Psoas muscle (tissue), 8 donors: ENCODE measurements around the gene FOXG1. TPM values are rescaled to one million over a fixed set of nuclear protein-coding genes. Genes with fewer than 3 reads are reported as not detected.

ENCODE experiments used
- ATAC-seq, 4 donors: fragments of 200-7000 bp; cut with Tn5 transposase; one replicate each; pipeline ENCODE4 v1.9.1; 2020; ENCODE audit warnings: moderate library complexity in 3 of 4, mild to moderate bottlenecking in 2 of 4
- DNase-seq, 2 donors: peaks; one replicate each; pipeline ENCODE4 v3.0.0-alpha.2; 2020
- H3K27ac ChIP-seq: fragments of 200-600 bp; one replicate; pipeline ENCODE4 v1.8.0; 2022
- H3K27me3 ChIP-seq, 3 donors: fragments of 200-600 bp in 1 of 3; one replicate each; pipeline versions ENCODE4 v1.6.1 to v1.8.0; 2013 to 2022; ENCODE audit warnings: low read length in 2 of 3, mild to moderate bottlenecking in 2 of 3, moderate library complexity in 1 of 3; ENCODE audit not compliant: insufficient read depth in 3 of 3
- H3K36me3 ChIP-seq, 2 donors: fragments of 200-600 bp in 1 of 2; one replicate each; pipeline versions ENCODE4 v1.6.1 to v1.8.0; 2013 to 2022; ENCODE audit warnings: low read depth in 1 of 2, mild to moderate bottlenecking in 1 of 2, moderate library complexity in 1 of 2; ENCODE audit not compliant: insufficient read depth in 1 of 2
- H3K4me1 ChIP-seq: fragments of 200-600 bp; one replicate; pipeline ENCODE4 v1.8.0; 2022
- H3K4me3 ChIP-seq: fragments of 200-600 bp; one replicate; pipeline ENCODE4 v1.8.0; 2022; ENCODE audit warnings: mild to moderate bottlenecking
- H3K9me3 ChIP-seq: fragments of 200-600 bp; one replicate; pipeline ENCODE4 v1.8.0; 2022
- WGBS, 3 donors: extraction: QIAGEN DNeasy Blood & Tissue Kit; methylation state at CpG; one replicate each; pipeline versions ENCODE4 v1.1.6 to v1.1.7; 2013; 5-methylcytosine and 5-hydroxymethylcytosine counted together
- intact Hi-C, 2 donors: fragments of 100-400 bp; cut with DNase I; formaldehyde crosslinking; loops; one replicate each; pipeline versions ENCODE4 v1.11.0 to v1.14.2; 2022
- polyA plus RNA-seq, 3 donors: library from polyadenylated mRNA; stranded (reverse); fragments of 200-250 nt; gene quantifications; one replicate each; pipeline ENCODE4 v1.2.3, GENCODE V29; 2013
- total RNA-seq, 4 donors: library from RNA; stranded (reverse); fragmentation: NEBNext Ultra II Directional in 2 of 4; extraction: Animal tissue kit (Norgen Biotek cat#: 25700) in 2 of 4; gene quantifications; one replicate each; pipeline versions ENCODE4 v1.2.1 to v1.2.4, GENCODE V29; 2021 to 2023
- TF ChIP-seq, protein P1 (sequence below): fragments of 200-600 bp; IDR thresholded peaks from one replicate; pipeline ENCODE4 v1.8.0; 2022; ENCODE audit warnings: antibody characterized with exemption
- donor health status: healthy with polysubstance abuse.
- donor health status: DM: no; HTN: no; CAD: no; lungs with moderate emphysema.
- donor health status: Bipolar disorder and iron deficiency.
- donor health status: healthy.
- donor health status: DM: yes; HTN: yes; CAD: no.
- donor health status: DM: no; HTN: no; CAD: no.
- donor health status: DM: no; HTN: no; CAD: no.
- donor health status: DM: yes; HTN: yes; CAD: no.

The FOXG1 gene
- total and polyA plus RNA-seq, 7 donors = under 0.01 to 5.5 (median 5.4) TPM; not detected in 4

- ATAC-seq (no peak), DNase-seq (no peak)
- Histone ChIP-seq H3K4me3 (no peak overlapping the region), H3K27me3 (no peaks in the 10 kb centered on the region), H3K4me1 (no peaks in the 10 kb centered on the region), H3K27ac (no peak overlapping the region), H3K36me3 (no peaks in the 10 kb centered on the region), H3K9me3 (peaks cover 18% of the 10 kb centered on the region)
- TF ChIP-seq, protein P1, sequence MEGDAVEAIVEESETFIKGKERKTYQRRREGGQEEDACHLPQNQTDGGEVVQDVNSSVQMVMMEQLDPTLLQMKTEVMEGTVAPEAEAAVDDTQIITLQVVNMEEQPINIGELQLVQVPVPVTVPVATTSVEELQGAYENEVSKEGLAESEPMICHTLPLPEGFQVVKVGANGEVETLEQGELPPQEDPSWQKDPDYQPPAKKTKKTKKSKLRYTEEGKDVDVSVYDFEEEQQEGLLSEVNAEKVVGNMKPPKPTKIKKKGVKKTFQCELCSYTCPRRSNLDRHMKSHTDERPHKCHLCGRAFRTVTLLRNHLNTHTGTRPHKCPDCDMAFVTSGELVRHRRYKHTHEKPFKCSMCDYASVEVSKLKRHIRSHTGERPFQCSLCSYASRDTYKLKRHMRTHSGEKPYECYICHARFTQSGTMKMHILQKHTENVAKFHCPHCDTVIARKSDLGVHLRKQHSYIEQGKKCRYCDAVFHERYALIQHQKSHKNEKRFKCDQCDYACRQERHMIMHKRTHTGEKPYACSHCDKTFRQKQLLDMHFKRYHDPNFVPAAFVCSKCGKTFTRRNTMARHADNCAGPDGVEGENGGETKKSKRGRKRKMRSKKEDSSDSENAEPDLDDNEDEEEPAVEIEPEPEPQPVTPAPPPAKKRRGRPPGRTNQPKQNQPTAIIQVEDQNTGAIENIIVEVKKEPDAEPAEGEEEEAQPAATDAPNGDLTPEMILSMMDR = no peak
- intact Hi-C loops = no loop called here
- WGBS, 3 donors = 14 to 22% (median 17%) methylated on average over 1 of the region's 1 CpG
Observed at GRCh38 chr14:28745176-28745575, 21.4 kb upstream of the FOXG1 start.

DNA sequence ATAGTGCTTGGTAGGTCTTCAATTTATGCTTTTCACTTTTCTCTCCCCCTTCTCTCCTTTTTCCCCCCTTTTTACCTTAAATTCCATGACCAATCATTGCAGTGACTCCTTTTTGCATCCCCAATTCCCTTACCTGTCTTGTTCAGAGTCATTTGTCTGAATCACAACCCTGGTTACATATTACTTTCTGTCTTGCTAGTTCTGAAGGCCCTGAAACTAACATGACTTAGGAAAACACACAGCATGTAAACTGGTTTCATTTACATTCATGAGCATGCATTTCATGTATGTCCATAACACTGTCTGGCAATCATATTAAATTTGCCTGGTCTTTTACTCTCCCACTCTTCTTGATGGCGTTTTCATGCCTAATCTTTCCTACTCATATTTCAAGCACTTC, 20.3 kb upstream of the FOXG1 start:
- Histone ChIP-seq H3K36me3 (no peaks in the 10 kb centered on the region), H3K27ac (no peak overlapping the region), H3K27me3 (no peaks in the 10 kb centered on the region), H3K4me1 (no peaks in the 10 kb centered on the region), H3K4me3 (no peak overlapping the region), H3K9me3 (peaks cover 18% of the 10 kb centered on the region)
- ATAC-seq (no peak), DNase-seq (no peak)
- TF ChIP-seq, protein P1 = no peak
- intact Hi-C loops = no loop called here
- WGBS, 3 donors = 41 to 52% (median 44%) methylated on average over 1 of the region's 1 CpG

- Histone ChIP-seq H3K36me3 (no peaks in the 10 kb centered on the region), H3K4me3 (no peak overlapping the region), H3K4me1 (no peaks in the 10 kb centered on the region), H3K27me3 (peaks cover 4 to 27% (median 5%) of the 10 kb centered on the region in 3 donors), H3K9me3 (peaks cover 8% of the 10 kb centered on the region), H3K27ac (no peak overlapping the region)
- ATAC-seq (peak in 1 of 4 donors; percentile 72), DNase-seq (no peak)
- TF ChIP-seq, protein P1 = no peak
- intact Hi-C loops = loop anchor here (5.0 to 10.0 kb wide), 4 partner anchors 783 to 1523 kb away; no protein-coding TSS in a partner anchor
- 20 to 21% (median 21%) methylated on average over 5 of the region's 5 CpGs for WGBS, 3 donors
Observed at GRCh38 chr14:28751467-28752058, 15.0 kb upstream of the FOXG1 start.

GRCh38 chr14:28754209-28754985, 12.2 kb upstream of the FOXG1 start:
- no peaks in the 10 kb centered on the region for H3K36me3 ChIP-seq
- H3K4me1 ChIP-seq = no peaks in the 10 kb centered on the region
- H3K27ac ChIP-seq = no peak overlapping the region
- no peak overlapping the region for H3K4me3 ChIP-seq
- WGBS, 3 donors = 8 to 11% (median 8%) methylated on average over 9 of the region's 9 CpGs
- ATAC-seq (peak in 2 of 4 donors; percentile 65 to 66), DNase-seq (no peak)
- intact Hi-C loops = loop anchor here (5.0 to 10.0 kb wide), 4 partner anchors 780 to 1520 kb away; no protein-coding TSS in a partner anchor
- TF ChIP-seq, protein P1 = peak; percentile 61
- peaks cover 10 to 55% (median 16%) of the 10 kb centered on the region in 3 donors for H3K27me3 ChIP-seq
- no peaks in the 10 kb centered on the region for H3K9me3 ChIP-seq
